Mesodermal cell (in vitro differentiated cells): ENCODE measurements around the gene CD109.
"Not testable (repeated sequence)": the region's sequence is repeated elsewhere in the genome, so short reads cannot be mapped to it uniquely, and the experiment has no call there.

Source experiments
- H3K27ac ChIP-seq: 2 replicates; pipeline ENCODE4 v1.7.0; 2013; ENCODE audit warnings: mild to moderate bottlenecking, low read depth, low read length, moderate library complexity; ENCODE audit not compliant: severe bottlenecking
- H3K36me3 ChIP-seq: 2 replicates; pipeline ENCODE4 v1.7.1; 2013; ENCODE audit warnings: mild to moderate bottlenecking, low read length, moderate library complexity; ENCODE audit not compliant: control insufficient read depth, insufficient read depth
- H3K4me1 ChIP-seq: one replicate; pipeline ENCODE4 v1.7.1; 2013; ENCODE audit warnings: mild to moderate bottlenecking, low read length; ENCODE audit not compliant: insufficient read depth, control insufficient read depth, poor library complexity, severe bottlenecking
- H3K4me3 ChIP-seq: 2 replicates; pipeline ENCODE4 v1.7.0; 2013; ENCODE audit warnings: low read length, control low read depth, mild to moderate bottlenecking; ENCODE audit not compliant: insufficient read depth, poor library complexity, severe bottlenecking; ENCODE audit errors: extremely low read depth
- H3K9me3 ChIP-seq: 2 replicates; pipeline ENCODE4 v1.7.1; 2013; ENCODE audit warnings: mild to moderate bottlenecking, low read length, moderate library complexity; ENCODE audit not compliant: control insufficient read depth
- WGBS, 2 experiments: methylation state at CpG; one replicate each; pipeline ENCODE4 v1.1.5; 2013; ENCODE audit warnings: missing lambda C conversion rate in 2 of 2; ENCODE audit not compliant: insufficient coverage in 2 of 2; 5-methylcytosine and 5-hydroxymethylcytosine counted together

The CD109 gene

DNA sequence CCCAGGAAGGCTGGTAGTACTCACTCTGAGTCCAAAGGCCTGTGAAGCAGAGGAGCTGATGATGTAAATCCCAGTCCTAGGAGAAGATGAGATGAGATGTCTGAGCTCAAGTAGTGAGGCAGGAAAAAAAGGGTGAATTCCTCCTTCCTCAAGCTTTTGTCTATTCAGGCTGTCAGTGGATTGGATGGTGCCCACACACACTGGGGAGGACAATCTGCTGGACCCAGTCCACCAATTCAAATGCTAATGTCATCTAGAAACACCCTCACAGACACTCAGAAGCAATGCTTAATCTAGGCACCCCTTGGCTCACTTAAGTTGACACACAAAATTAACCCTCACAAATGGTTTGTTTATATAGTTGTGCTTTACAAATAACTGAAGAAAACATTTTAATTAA lies 94.6 kb downstream of the CD109 start:
- Histone ChIP-seq H3K27ac (no peak overlapping the region), H3K36me3 (no peaks in the 10 kb centered on the region), H3K9me3 (no peaks in the 10 kb centered on the region), H3K4me1 (no peaks in the 10 kb centered on the region), H3K4me3 (no peak overlapping the region)

DNA sequence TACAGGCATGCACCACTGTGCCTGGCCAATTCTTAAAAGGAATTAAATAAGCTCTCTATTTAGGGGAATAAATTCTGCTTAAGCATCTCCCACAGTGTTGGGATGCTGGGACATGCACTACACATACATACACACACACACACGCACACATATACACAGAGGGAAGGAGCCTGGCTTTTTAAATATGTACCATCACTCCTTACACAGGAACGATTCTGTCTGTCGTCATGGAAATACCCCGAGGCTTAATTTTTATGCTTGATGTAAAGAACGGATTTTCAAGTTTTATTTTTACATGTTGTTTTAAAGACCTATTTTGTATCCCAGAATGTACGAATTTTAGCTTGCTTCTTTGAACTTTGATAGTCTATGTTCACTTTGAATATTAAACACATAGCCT lies 95.3 kb downstream of the CD109 start:
- Histone ChIP-seq H3K9me3 (no peaks in the 10 kb centered on the region), H3K4me1 (no peaks in the 10 kb centered on the region), H3K27ac (no peak overlapping the region), H3K36me3 (no peaks in the 10 kb centered on the region), H3K4me3 (no peak overlapping the region)
- WGBS, 2 experiments = 80 to 83% methylated on average over 1 of the region's 6 CpGs

DNA sequence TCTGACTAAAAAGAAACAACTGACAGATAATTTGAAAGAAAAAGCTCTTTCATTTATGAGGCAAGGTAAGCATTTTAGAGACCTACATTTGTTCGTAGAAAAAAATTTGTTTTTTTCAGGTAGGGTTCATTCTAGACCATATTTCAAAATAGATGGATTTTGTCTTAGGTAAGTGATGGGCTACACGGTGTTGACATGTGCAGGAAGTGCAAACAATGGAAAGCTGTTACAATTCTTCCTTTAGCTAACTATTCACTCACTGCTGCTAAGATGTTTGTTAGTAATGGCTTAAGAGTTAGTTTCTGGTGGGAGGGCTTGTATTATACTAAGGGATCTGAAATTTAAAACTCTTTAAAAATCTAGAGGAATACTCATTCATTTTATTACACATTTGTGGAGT lies 96.7 kb downstream of the CD109 start:
- Histone ChIP-seq H3K4me1 (no peaks in the 10 kb centered on the region), H3K27ac (no peak overlapping the region), H3K9me3 (no peaks in the 10 kb centered on the region), H3K36me3 (no peaks in the 10 kb centered on the region), H3K4me3 (no peak overlapping the region)
- WGBS, 2 experiments = 80% methylated on average over 1 of the region's 2 CpGs; no CpG with 5 or more reads in 1 of the 2 experiments

DNA sequence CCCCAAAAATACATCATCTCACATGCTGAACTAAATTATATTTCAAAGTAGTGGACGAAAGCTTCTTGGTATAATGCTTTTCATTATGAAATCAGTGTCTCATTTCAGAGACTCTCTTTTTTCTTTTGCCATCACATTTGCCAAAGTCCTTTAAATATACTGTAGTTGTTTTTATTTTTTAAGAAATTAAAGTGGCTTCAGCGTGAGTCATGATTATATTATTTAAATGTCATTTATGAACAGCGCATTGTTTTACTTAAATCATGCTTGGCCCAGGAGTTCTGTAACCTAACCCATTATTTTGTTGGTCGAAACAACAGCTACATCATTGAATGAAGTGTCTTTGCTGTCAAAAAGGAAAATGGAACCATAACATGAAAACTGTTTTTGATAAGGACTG lies 100.9 kb downstream of the CD109 start:
- no peak overlapping the region for H3K27ac ChIP-seq
- no peaks in the 10 kb centered on the region for H3K36me3 ChIP-seq
- no peaks in the 10 kb centered on the region for H3K4me1 ChIP-seq
- H3K4me3 ChIP-seq = no peak overlapping the region
- 50% methylated on average over 1 of the region's 4 CpGs; no CpG with 5 or more reads in 1 of the 2 experiments for WGBS, 2 experiments
- H3K9me3 ChIP-seq = no peaks in the 10 kb centered on the region

DNA sequence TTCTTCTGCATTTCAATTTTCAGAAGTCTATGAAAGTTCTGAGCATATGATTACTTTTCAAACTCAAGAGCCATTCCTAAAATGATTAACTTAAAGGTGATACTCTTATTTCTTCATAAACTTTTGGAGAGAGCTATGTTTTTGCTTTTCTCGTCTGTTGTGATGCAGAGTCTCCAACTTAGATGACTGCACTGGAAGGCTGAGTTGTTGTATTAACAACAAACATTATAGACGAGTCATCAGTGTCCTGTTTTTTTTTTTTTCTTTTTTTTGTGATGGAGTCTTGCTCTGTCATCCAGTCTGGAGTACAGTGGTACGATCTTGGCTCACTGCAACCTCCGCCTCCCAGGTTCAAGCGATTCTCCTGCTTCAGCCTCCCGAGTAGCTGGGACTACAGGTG lies 101.9 kb downstream of the CD109 start:
- Histone ChIP-seq H3K4me3 (no peak overlapping the region), H3K27ac (no peak overlapping the region), H3K36me3 (no peaks in the 10 kb centered on the region), H3K9me3 (no peaks in the 10 kb centered on the region), H3K4me1 (no peaks in the 10 kb centered on the region)
- WGBS, 2 experiments = no CpG with 5 or more reads among the region's 6 CpGs

DNA sequence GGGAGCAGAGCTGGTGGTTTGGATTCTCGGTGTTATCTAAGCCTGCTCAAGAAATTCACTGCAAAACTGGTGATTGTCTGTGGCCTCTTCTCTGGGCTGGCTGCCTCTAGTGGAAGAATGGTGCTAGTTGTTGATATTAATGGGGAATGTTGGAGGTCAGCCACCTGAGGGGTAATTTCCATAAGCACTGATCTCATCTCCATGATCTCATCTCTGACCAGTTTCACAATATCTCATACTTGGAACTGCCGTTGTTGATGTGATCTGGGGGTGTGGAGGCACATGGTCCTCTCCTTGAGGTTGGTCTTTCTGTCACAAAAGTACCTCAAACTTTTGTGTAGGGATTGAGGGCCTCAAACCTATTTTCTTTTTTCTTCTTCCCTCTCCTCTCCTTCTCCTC lies 102.6 kb downstream of the CD109 start:
- WGBS, 2 experiments = 86% methylated on average over 1 of the region's 2 CpGs; no CpG with 5 or more reads in 1 of the 2 experiments
- Histone ChIP-seq H3K36me3 (no peaks in the 10 kb centered on the region), H3K4me1 (no peaks in the 10 kb centered on the region), H3K27ac (no peak overlapping the region), H3K4me3 (no peak overlapping the region), H3K9me3 (no peaks in the 10 kb centered on the region)

DNA sequence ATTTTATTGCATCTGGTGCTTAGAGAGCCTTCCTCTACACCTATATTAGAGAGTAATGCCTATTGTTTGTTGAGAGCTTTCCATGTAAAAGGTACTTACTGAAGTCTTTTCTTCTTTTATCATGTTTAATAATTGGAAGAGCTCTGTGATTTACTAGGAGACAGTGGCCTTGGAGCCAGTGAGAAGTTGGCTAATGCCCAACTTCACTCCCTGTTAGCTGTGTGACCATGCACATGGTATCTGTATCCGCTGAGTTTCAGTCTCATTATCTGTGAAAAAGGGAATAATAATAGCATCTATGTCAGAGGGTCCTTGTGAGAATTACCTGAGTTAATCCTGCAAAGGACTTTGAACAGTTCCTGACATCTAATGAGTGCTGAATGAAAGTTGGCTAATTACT lies 105.0 kb downstream of the CD109 start:
- H3K27ac ChIP-seq = no peak overlapping the region
- H3K9me3 ChIP-seq = no peaks in the 10 kb centered on the region
- no peaks in the 10 kb centered on the region for H3K36me3 ChIP-seq
- no peak overlapping the region for H3K4me3 ChIP-seq
- no peaks in the 10 kb centered on the region for H3K4me1 ChIP-seq
- no CpG with 5 or more reads among the region's 1 CpG for WGBS, 2 experiments

DNA sequence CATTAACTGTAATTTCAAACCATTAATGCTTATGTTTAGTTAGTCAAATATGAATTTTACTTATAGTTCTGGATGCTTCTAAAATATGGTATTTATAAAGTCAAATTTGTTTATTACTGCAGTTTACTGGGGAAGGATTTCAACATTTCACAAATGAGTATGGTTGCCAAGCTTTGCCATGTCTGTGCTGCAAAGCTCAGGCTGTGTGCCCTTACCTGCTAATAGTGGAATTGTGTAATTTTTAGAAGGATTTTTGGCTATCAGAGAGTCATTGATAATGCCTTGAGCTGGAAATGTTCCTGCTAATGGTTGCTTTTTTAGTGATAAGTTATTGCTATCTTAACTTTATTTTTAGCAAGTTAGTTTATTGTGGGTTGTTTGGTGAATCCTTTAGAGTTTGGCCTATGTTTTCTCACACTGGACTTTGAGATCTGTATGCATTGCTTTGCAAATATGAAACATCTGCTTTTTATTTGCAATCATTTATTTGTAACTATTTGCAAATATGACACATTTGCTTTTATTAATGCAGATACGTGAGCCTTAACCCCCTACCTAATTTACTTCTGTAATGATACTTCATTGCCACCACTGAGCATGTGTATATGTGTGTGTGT lies 105.8 kb downstream of the CD109 start:
- Histone ChIP-seq H3K4me3 (no peak overlapping the region), H3K27ac (no peak overlapping the region), H3K4me1 (no peaks in the 10 kb centered on the region), H3K36me3 (no peaks in the 10 kb centered on the region), H3K9me3 (no peaks in the 10 kb centered on the region)
- no CpG with 5 or more reads among the region's 1 CpG for WGBS, 2 experiments

DNA sequence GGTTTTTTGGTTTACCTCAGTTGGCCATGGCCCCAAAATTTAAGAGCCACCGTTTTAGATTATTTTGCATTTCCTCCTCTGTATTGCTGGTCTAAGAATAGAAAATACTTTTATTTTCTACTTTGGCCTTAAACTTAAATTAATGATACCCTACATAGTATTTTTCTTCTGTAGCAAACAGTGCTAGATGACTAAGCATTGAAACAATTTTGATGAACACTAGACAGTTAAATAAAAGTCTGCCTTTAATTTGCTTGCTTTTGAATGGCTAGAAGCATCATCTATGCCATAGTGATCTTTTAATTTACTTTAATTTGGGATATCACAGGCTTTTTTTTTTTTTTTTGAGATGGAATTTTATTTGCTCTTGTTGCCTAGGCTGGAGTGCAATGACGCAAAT lies 106.4 kb downstream of the CD109 start:
- H3K4me3 ChIP-seq = no peak overlapping the region
- H3K9me3 ChIP-seq = no peaks in the 10 kb centered on the region
- H3K4me1 ChIP-seq = no peaks in the 10 kb centered on the region
- H3K27ac ChIP-seq = no peak overlapping the region
- whole genome bisulfite sequencing, 2 experiments = no CpG with 5 or more reads among the region's 2 CpGs
- no peaks in the 10 kb centered on the region for H3K36me3 ChIP-seq

DNA sequence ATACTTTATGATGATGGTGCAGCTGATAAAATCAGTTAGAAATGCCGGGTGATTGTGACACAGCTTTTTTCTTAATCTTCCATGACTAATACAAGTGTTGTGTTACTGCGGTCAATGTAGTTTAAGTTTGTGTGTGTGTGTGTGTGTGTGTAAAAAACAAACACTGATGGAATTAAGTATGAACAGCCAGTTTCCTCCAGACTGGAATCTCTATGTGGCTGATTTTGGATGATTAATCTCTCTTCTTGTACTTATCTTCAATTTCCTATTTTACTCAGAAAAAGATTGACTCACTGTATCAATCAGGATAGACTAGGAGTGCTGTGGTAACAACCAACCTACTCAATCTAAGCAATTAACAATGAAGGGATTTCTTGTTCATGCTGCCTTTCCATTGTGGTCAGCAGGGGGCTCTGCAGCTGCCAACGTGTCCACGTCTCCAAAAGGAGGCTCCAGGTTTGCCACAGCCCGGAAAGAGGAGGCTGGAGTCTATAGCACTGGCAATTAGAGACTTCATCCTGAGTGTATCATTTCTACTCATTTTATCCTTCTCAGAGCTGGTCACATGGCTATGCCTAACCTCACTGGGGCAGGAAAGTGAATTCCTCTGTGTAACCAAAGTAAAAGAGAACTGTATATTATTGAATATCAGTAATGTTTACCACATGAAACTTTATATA lies 107.7 kb downstream of the CD109 start:
- H3K4me1 ChIP-seq = no peaks in the 10 kb centered on the region
- no peak overlapping the region for H3K4me3 ChIP-seq
- no peaks in the 10 kb centered on the region for H3K36me3 ChIP-seq
- H3K9me3 ChIP-seq = no peaks in the 10 kb centered on the region
- WGBS, 2 experiments = 15 to 45% methylated on average over 3 to 4 of the region's 5 CpGs
- no peak overlapping the region for H3K27ac ChIP-seq

DNA sequence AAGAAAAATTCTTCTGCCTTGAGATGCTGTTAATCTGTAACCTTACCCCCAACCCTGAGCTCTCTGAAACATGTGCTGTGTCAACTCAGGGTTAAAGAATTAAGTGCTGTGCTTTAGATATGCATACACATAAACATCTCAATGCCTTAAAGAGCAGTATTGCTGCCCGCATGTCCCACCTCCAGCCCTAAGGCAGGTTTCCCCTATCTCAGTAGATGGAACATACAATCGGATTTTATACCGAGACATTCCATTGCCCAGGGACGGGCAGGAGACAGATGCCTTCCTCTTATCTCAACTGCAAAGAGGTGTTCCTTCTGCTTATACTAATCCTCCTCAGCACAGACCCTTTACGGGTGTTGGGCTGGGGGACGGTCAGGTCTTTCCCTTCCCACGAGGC lies 109.2 kb downstream of the CD109 start:
- not testable (repeated sequence) for H3K27ac ChIP-seq, H3K9me3 ChIP-seq, H3K4me3 ChIP-seq, H3K4me1 ChIP-seq, H3K36me3 ChIP-seq
- WGBS, 2 experiments = 94 to 98% methylated on average over 3 of the region's 7 CpGs
